ENCODE measurements around the gene MRPL12. TPM values are rescaled to one million over a fixed set of nuclear protein-coding genes. Genes with fewer than 3 reads are reported as not detected.
A peak's percentile ranks its signal among the peaks of the same experiment; 100 is the strongest.

Gene MRPL12
- total and polyA plus RNA-seq, 5 experiments from 2014 or later, result 23.8 to 60.2 (median 48.0) TPM

GRCh38 chr17:81694810-81695209, 8.4 kb upstream of the MRPL12 start:
- POLR2A ChIA-PET, result interaction anchor here (3.9 kb wide), 1 partner anchor 11 kb away, joined by 20 read pairs; the partner anchor contains the start of genes ARL16 and HGS
- Mint-ChIP-seq H3K36me3 (peaks cover 0 to 54% (median 7%) of the 10 kb centered on the region in 3 donors), H3K9me3 (no peaks in the 10 kb centered on the region), H3K27me3 (no peaks in the 10 kb centered on the region), H3K4me3 (no peak overlapping the region), H3K4me1 (peaks cover 0 to 7% (median 3%) of the 10 kb centered on the region in 4 donors), H3K27ac (no peak overlapping the region)
- no peak for ATAC-seq
- no peak for DNase-seq

- DNase-seq, result no peak
- H3K4me3 Mint-ChIP-seq, result no peak overlapping the region
- POLR2A ChIA-PET, result interaction anchor here (3.9 kb wide), 1 partner anchor 11 kb away, joined by 20 read pairs; the partner anchor contains the start of genes ARL16 and HGS
- no peak for ATAC-seq
- no peak overlapping the region for H3K27ac Mint-ChIP-seq
- H3K9me3 Mint-ChIP-seq, result no peaks in the 10 kb centered on the region
- peaks cover 0 to 51% (median 7%) of the 10 kb centered on the region in 3 donors for H3K36me3 Mint-ChIP-seq
- no peaks in the 10 kb centered on the region for H3K27me3 Mint-ChIP-seq
- peaks cover 0 to 4% (median 1%) of the 10 kb centered on the region in 4 donors for H3K4me1 Mint-ChIP-seq
Observed at GRCh38 chr17:81695211-81695610, 8.0 kb upstream of the MRPL12 start.

DNA sequence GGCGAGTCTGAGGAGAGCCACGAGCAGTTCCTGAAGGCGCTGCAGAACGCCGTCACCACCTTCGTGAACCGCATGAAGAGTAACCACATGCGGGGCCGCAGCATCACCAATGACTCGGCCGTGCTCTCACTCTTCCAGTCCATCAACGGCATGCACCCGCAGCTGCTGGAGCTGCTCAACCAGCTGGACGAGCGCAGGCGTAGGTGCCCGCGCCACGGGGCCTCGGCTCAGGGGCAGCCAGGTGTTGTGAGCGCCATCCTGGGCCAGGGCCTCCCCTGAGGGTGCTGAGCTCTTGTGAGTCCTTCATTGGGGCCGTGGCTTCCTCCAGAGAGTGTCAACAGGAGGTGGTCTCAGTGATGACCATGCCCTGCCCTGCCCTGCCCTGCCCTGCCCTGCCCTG, 7.4 kb upstream of the MRPL12 start:
- no peak for ATAC-seq
- DNase-seq, result no peak
- Mint-ChIP-seq H3K4me1 (peaks cover 2 to 7% (median 3%) of the 10 kb centered on the region in 4 donors), H3K36me3 (peaks cover 0 to 53% (median 7%) of the 10 kb centered on the region in 3 donors), H3K27me3 (no peaks in the 10 kb centered on the region), H3K27ac (no peak overlapping the region), H3K4me3 (no peak overlapping the region), H3K9me3 (no peaks in the 10 kb centered on the region)
- POLR2A ChIA-PET, result interaction anchor here (3.9 kb wide), 1 partner anchor 12 kb away, joined by 20 read pairs; the partner anchor contains the start of genes ARL16 and HGS

DNA sequence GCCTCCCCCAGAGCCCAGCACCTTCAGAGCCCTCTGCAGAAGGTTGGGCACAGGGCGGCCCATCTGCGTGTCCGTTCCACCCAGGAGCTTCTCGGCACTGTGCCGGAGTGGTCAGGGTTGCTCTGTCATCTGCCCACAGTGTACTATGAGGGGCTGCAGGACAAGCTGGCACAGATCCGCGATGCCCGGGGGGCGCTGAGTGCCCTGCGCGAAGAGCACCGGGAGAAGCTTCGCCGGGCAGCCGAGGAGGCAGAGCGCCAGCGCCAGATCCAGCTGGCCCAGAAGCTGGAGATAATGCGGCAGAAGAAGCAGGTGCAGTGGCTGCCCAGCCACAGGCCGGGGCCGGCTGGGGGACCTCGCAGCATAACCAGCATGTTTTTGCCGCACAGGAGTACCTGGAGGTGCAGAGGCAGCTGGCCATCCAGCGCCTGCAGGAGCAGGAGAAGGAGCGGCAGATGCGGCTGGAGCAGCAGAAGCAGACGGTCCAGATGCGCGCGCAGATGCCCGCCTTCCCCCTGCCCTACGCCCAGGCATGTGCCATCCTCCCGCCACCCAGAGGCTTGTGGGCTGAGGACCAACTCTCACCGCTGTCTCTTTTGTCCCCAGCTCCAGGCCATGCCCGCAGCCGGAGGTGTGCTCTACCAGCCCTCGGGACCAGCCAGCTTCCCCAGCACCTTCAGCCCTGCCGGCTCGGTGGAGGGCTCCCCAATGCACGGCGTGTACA, 6.8 kb upstream of the MRPL12 start:
- ATAC-seq (no peak), DNase-seq (no peak)
- Mint-ChIP-seq H3K9me3 (no peaks in the 10 kb centered on the region), H3K4me3 (no peak overlapping the region), H3K4me1 (peaks cover 2 to 12% (median 8%) of the 10 kb centered on the region in 4 donors), H3K27ac (no peak overlapping the region), H3K27me3 (no peaks in the 10 kb centered on the region), H3K36me3 (peaks cover 0 to 51% (median 7%) of the 10 kb centered on the region in 3 donors)
- POLR2A ChIA-PET, result interaction anchor here (3.9 kb wide), 1 partner anchor 13 kb away, joined by 20 read pairs; the partner anchor contains the start of genes ARL16 and HGS

DNA sequence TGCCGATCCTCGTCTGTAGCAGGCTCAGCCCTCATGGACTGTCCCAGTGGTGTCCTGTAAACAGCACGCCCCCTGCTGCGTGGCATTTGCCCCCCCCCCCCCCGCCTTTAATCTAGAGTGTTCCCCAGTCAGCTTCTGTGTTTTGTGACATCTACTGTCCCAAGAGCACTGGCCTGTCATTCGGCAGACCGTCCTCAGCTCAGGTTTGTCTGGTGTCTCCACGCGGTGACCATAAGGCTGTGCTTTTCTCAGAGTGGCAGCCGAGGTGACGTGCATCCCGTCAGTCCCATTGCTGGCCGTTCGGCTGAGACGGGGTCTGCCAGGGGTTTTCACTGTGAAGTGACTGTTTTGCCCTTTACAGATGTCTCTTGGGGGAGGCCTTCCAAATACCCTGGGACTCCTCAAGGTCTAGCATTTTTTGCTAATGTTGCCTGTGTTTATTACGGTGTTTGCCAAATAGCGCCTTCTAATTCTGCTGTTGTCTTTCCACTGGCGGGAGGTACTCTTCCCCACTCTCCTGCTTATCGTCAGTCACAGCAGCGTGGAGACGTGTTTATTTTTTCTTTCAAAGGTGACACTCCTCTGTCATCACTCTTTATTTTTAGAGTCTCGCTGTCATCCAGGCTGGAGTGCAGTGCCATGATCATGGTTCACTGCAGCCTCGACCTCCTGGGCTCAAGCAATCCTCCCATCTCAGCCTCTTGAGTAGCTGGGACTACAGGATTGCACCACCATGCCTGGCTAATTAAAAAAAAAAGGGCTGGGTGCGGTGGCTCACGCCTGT, 5.7 kb upstream of the MRPL12 start:
- POLR2A ChIA-PET, result interaction anchor here (3.9 kb wide), 1 partner anchor 14 kb away, joined by 20 read pairs; the partner anchor contains the start of genes ARL16 and HGS

GRCh38 chr17:81700353-81701287, 2.5 kb upstream of the MRPL12 start:
- ATAC-seq (no peak), DNase-seq (no peak)
- Mint-ChIP-seq H3K9me3 (no peaks in the 10 kb centered on the region), H3K27ac (peak overlapping the region in 8 of 10 donors; percentile 17 to 75 (median 53)), H3K4me3 (peak overlapping the region in 6 of 10 donors; percentile 18 to 56 (median 34)), H3K4me1 (peaks cover 7 to 38% (median 27%) of the 10 kb centered on the region in 4 donors), H3K36me3 (peaks cover 0 to 47% (median 7%) of the 10 kb centered on the region in 3 donors), H3K27me3 (no peaks in the 10 kb centered on the region)
- POLR2A ChIA-PET, result interaction anchor here (0.9 to 4.6 kb wide), 2 partner anchors 16 to 18 kb away, joined by 3 to 75 read pairs; partner anchors contain the start of genes ARL16 and HGS

More for the DNA sequence above, 5.7 kb upstream of the MRPL12 start:
- ATAC-seq (no peak), DNase-seq (no peak)
- Mint-ChIP-seq H3K4me1 (peaks cover 7 to 22% (median 17%) of the 10 kb centered on the region in 4 donors), H3K27me3 (no peaks in the 10 kb centered on the region), H3K9me3 (no peaks in the 10 kb centered on the region), H3K27ac (peak overlapping the region in 2 of 10 donors; percentile 48 to 66), H3K36me3 (peaks cover 0 to 46% (median 7%) of the 10 kb centered on the region in 3 donors), H3K4me3 (no peak overlapping the region)

DNA sequence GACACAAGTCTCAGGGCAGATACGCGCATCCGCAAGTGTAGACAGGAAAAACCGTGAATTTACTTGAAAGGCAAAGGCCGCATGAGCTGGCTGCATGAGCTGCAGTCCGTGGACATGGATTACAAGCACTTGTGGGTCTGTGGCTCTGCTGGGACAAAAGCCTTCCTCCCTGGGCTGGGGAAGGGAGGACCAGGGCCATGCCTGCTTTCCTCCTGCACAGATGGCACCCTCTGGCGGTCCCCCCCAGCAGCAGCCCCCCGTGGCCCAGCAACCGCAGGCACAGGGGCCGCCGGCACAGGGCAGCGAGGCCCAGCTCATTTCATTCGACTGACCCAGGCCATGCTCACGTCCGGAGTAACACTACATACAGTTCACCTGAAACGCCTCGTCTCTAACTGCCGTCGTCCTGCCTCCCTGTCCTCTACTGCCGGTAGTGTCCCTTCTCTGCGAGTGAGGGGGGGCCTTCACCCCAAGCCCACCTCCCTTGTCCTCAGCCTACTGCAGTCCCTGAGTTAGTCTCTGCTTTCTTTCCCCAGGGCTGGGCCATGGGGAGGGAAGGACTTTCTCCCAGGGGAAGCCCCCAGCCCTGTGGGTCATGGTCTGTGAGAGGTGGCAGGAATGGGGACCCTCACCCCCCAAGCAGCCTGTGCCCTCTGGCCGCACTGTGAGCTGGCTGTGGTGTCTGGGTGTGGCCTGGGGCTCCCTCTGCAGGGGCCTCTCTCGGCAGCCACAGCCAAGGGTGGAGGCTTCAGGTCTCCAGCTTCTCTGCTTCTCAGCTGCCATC, 1.7 kb upstream of the MRPL12 start:
- Mint-ChIP-seq H3K4me1 (peaks cover 7 to 44% (median 30%) of the 10 kb centered on the region in 4 donors), H3K9me3 (no peaks in the 10 kb centered on the region), H3K27ac (peak overlapping the region in 9 of 10 donors; percentile 49 to 96 (median 78)), H3K4me3 (peak overlapping the region; percentile 34 to 92 (median 90)), H3K27me3 (no peaks in the 10 kb centered on the region), H3K36me3 (peaks cover 0 to 55% (median 9%) of the 10 kb centered on the region in 3 donors)
- ATAC-seq, result no peak
- POLR2A ChIA-PET, result interaction anchor here (1.0 to 4.6 kb wide), 5 partner anchors 11 to 188 kb away, joined by 3 to 75 read pairs (median 8); partner anchors contain the start of genes ACTG1, ARL16, HGS and SLC25A10
- DNase-seq, result no peak

DNA sequence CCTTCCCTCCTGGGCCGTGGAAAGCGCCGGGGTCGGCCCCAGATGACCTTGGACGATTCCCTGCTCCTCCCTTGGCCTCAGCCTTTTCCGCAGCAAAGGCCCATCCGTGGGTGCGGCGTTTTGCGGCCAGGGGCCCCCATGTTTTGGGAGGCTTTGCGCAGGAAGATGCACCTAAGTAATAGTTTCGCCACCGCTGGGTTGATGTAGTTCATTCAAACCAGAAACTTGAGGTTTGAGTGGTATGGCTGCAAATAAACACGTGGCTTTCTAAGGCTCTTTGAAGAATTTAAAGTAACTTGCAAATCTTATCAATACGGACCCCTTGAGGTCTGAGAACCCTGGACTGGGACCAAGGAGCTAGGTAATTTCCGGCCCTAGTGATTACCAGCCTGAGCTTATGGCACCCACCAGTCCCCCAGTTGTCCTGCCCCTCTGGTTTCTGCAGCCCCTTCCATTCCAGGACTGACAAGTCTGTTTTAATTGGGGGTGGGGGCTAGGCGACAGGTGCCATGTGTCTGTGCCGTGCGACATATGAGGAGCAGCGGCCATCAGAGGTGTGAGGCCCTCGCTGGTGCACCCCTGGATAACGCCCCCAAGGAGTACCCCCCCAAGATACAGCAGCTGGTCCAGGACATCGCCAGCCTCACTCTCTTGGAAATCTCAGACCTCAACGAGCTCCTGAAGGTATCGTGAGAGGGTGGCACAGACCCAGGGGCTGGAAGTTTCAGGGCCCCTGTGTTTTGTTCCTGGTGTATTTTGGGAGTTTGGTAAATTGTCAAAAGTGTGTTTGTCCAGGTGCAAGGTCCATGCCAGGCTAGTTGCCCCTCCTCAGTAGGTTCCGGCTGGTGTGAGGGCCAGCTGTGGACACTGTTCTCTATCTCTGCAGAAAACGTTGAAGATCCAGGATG, 834 bp downstream of the MRPL12 start:
- Mint-ChIP-seq H3K4me1 (peaks cover 7 to 40% (median 30%) of the 10 kb centered on the region in 4 donors), H3K27me3 (no peaks in the 10 kb centered on the region), H3K36me3 (peaks cover 0 to 38% (median 3%) of the 10 kb centered on the region in 3 donors), H3K4me3 (peak overlapping the region; percentile 70 to 89 (median 82)), H3K27ac (peak overlapping the region in 8 of 10 donors; percentile 45 to 95 (median 86)), H3K9me3 (no peaks in the 10 kb centered on the region)
- POLR2A ChIA-PET, result interaction anchor here (0.6 to 4.6 kb wide), 14 partner anchors 9 to 568 kb away, joined by 3 to 75 read pairs (median 5); partner anchors contain the start of genes ACTG1, ARHGDIA, ARL16 and CCDC137
- peak in 2 of 10 donors; percentile 41 to 47 for DNase-seq
- ATAC-seq, result peak; percentile 11 to 36

DNA sequence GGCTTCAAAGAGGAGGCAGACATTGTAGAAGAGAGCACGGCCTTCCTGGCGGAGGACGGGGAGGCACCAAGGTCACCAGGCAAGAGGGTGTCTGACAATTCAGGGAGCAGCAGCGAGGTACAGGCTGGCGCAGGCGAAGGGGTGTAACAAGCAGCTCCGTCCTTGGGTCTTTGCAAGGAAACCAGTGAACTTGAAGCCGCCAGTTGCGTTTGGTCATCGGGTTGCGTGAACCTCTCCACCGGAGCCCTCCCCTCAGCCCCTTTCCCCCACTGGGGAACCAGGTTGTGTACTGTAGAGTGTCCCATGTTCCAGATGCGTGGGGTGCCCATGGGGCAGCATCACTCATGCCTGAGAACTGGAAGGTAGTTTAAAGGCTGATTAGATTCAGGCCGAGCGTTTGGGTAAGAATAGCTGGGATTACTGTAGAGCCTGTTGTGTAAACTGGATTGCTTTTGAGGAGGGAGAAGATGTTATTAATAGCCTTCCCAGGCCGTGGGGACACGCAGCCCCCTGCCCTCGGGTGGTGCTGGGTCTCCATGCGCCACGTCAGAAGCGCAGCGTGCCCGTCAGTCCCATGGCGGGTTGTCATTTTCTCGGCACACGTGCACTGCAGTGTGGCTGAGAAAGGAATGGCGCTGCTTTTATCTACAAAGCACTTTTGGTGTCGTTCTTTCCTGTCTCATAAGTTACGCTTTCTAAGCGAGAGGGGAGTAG, 2.5 kb downstream of the MRPL12 start:
- H3K27me3 Mint-ChIP-seq, result no peaks in the 10 kb centered on the region
- peaks cover 8 to 48% (median 34%) of the 10 kb centered on the region in 4 donors for H3K4me1 Mint-ChIP-seq
- POLR2A ChIA-PET, result interaction anchor here (1.3 kb wide), 1 partner anchor 40 kb away, joined by 3 read pairs; no protein-coding TSS in a partner anchor
- peak overlapping the region in 5 of 10 donors; percentile 9 to 48 (median 19) for H3K4me3 Mint-ChIP-seq
- no peak for DNase-seq
- no peaks in the 10 kb centered on the region for H3K9me3 Mint-ChIP-seq
- H3K36me3 Mint-ChIP-seq, result peaks cover 0 to 29% (median 3%) of the 10 kb centered on the region in 3 donors
- ATAC-seq, result no peak
- peak overlapping the region in 6 of 10 donors; percentile 5 to 80 (median 23) for H3K27ac Mint-ChIP-seq
